Measurements from ENCODE around the gene PCP2.

The PCP2 gene

DNA sequence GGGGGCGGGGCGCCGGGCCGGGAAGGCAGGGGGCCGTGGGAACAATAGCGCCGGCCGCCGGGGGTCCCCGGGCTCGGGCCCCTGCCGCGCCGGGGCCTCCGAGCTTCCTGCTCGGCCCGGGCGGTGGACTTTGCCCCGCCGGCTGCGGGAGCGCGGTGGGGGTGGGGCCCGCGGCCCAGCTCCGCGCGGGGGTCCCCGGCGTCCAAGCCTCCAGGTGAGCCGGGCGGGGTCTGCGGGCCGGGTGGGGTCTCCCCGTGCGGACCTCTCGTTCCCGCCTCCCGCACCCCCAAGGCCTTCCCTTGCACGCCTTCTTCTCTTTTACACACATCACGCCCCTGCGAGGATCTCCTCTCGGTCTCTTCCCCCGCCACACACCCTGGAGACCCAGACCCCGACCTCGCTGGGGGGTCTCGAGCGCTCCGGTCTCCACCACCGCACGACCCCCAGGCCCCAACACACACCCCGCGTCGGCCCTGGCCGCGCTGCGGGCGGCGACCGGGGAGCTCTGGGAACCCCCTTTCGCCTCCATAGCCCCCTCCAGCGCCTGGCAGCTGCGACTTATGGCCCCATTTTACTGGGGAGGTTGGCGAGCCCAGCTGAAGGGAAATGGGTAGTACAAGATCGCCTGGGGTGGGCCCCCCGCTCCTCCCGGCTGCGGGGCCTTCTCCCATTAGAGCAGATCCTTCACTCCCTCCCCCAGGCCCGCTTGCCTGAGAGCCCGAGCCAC lies 37.1 kb downstream of the PCP2 start:
- DNase-seq: no peak

DNA sequence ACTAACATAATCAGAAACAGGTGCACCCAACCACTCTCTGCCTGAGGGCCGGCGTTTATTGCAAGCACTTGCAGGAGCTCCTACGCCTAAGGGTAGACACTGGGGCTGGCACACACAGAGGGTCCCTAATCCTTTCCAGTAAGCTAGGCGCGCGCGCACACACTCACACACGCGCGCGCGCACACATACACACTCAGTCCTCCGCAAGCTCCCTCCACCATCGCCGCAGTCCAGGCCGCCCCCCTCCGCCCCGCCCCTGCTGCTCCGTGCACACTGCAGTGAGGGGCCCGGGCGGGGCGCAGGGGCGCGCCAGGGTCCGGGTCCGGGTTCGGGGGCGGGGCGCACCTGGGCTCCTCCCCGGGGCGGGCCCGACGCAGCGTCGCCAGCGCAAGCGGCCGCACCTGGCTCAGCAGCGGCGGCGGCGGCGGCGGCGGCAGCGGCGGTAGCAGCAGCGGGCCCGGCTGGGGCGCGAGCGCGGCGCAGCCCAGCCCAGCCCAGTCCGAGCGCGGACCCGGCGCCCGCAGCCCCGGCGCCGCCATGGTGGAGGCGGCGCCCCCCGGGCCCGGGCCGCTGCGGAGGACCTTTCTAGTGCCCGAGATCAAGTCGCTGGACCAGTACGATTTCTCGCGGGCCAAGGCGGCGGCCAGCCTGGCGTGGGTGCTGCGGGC lies 37.9 kb downstream of the PCP2 start, which contains the start of gene CAMSAP3:
CAMSAP3 (plus strand) TSS at position 398 of the 668 bp plus-strand sequence; CDS start at position 538, 140 bp downstream.
- DNase-seq: peak; percentile 44

DNA sequence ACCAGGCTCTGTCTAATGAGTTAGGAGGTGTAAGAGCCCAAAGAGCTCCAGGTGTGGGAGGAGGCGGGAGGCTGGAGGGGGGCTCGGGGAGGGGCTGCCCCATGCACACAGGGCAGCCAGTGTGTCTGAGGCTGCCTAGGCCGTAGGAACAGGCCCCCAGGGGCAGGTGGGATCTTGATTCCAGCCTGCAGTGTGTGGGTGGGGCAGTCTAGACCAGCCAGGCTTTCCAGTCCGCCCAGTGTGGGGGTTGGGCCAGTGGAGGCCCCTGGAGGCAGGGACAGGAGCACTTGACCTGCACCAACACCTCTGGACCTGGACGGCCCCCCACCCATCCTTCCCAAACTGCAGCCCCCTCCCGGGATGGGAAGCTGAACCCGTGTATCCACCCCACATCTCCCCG lies 43.3 kb downstream of the PCP2 start:
- no peak for DNase-seq

DNA sequence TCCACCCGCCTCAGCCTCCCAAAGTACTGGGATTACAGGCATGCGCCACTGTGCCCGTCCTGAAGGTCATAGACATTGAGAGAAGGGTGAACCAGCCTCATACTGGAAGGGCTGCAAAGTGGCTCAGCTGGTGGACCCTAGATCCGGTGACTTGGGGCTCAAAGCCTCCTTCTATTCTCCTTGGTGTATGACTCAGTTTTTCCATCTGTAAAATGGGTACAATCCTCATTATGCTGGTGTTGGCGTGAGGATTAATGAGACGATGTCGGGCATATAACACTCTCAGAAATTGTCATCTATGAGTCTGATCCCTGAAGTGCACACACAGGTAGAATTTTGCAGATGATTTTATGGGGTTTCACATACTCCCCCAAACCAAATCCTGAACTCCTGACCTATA lies 43.7 kb downstream of the PCP2 start:
- DNase-seq: no peak

DNA sequence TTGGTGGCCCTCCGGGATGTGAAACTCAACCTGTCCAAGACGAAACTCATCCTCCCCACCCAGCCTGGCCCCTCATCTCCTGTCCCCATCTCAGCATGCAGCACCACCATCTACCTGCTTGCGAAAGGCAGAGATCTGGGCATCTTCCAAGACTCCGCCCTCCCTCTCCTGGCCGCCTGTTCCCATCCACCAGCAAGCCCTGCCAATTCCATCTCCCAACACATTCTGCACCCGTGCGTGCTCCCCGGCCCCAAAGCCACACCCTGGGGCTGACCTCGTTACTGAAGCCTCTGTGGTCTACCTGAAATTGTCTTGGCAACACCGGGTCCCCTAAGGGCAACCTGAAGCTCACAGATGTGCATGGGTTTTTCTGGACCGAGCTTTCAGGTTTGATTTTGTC lies 51.1 kb downstream of the PCP2 start:
- DNase-seq: no peak
